Measurements from ENCODE around the gene BABAM2. TPM values are rescaled to one million over a fixed set of nuclear protein-coding genes. Genes with fewer than 3 reads are reported as not detected.

BABAM2 gene
- total and polyA plus RNA-seq, 2 experiments from 2014 or later, result 28.8 to 43.6 TPM

GRCh38 chr2:28320371-28320770 lies 429.8 kb downstream of the BABAM2 start:
- Histone ChIP-seq H3K36me3 (replicated peaks; ENCODE audit: insufficient read depth, low read depth) (no peaks in the 10 kb centered on the region), H3K4me2 (no peak overlapping the region), H3K9me3 (ENCODE audit: low read depth) (no peaks in the 10 kb centered on the region), H2AFZ (no peak overlapping the region), H3K4me1 (ENCODE audit: insufficient read depth) (no peaks in the 10 kb centered on the region), H3K27me3 (no peaks in the 10 kb centered on the region), H3K9me2 (replicated peaks; ENCODE audit: insufficient read depth) (no peaks in the 10 kb centered on the region), H3K4me3 (no peak overlapping the region), H4K20me1 (ENCODE audit: insufficient read depth, poor library complexity, severe bottlenecking) (no peaks in the 10 kb centered on the region), H3K79me2 (no peaks in the 10 kb centered on the region), H3K27ac (no peak overlapping the region)
- peak; percentile 1 for DNase-seq (ENCODE audit: low spot score)
- WGBS (ENCODE audit: low lambda C conversion rate, missing lambda C conversion rate), result 81% methylated on average over 7 of the region's 7 CpGs
- TF ChIP-seq EZH2 (IDR thresholded peaks at IDR 0.05; ENCODE audit: borderline replicate concordance) (no peak), CTCF (IDR thresholded peaks at IDR 0.05; ENCODE audit: poor library complexity) (no peak), EZH2phosphoT487 (IDR thresholded peaks at IDR 0.05; ENCODE audit: low read depth, severe bottlenecking, unreplicated experiment) (no peak)

- DNase-seq (ENCODE audit: low spot score), result no peak
- Histone ChIP-seq H3K27ac (no peak overlapping the region), H3K79me2 (no peaks in the 10 kb centered on the region), H3K27me3 (no peaks in the 10 kb centered on the region), H3K36me3 (replicated peaks; ENCODE audit: insufficient read depth, low read depth) (no peaks in the 10 kb centered on the region), H3K4me2 (no peak overlapping the region), H3K9me2 (replicated peaks; ENCODE audit: insufficient read depth) (no peaks in the 10 kb centered on the region), H2AFZ (no peak overlapping the region), H3K4me3 (no peak overlapping the region), H3K4me1 (ENCODE audit: insufficient read depth) (no peaks in the 10 kb centered on the region), H3K9me3 (ENCODE audit: low read depth) (no peaks in the 10 kb centered on the region), H4K20me1 (ENCODE audit: insufficient read depth, poor library complexity, severe bottlenecking) (no peaks in the 10 kb centered on the region)
- no peak for TF ChIP-seq EZH2 (IDR thresholded peaks at IDR 0.05; ENCODE audit: borderline replicate concordance)
- TF ChIP-seq CTCF (IDR thresholded peaks at IDR 0.05; ENCODE audit: poor library complexity), result no peak
- no peak for TF ChIP-seq EZH2phosphoT487 (IDR thresholded peaks at IDR 0.05; ENCODE audit: low read depth, severe bottlenecking, unreplicated experiment)
- 81% methylated on average over 4 of the region's 4 CpGs for WGBS (ENCODE audit: low lambda C conversion rate, missing lambda C conversion rate)
These were observed 430.9 kb downstream of the BABAM2 start for GRCh38 chr2:28321426-28321825.

- Histone ChIP-seq H3K36me3 (replicated peaks; ENCODE audit: insufficient read depth, low read depth) (no peaks in the 10 kb centered on the region), H3K79me2 (no peaks in the 10 kb centered on the region), H3K27ac (no peak overlapping the region), H3K4me2 (no peak overlapping the region), H3K27me3 (no peaks in the 10 kb centered on the region), H3K4me1 (ENCODE audit: insufficient read depth) (peaks cover 2% of the 10 kb centered on the region), H2AFZ (no peak overlapping the region), H3K4me3 (no peak overlapping the region), H3K9me3 (ENCODE audit: low read depth) (no peaks in the 10 kb centered on the region), H4K20me1 (ENCODE audit: insufficient read depth, poor library complexity, severe bottlenecking) (no peaks in the 10 kb centered on the region), H3K9me2 (replicated peaks; ENCODE audit: insufficient read depth) (no peaks in the 10 kb centered on the region)
- no peak for DNase-seq (ENCODE audit: low spot score)
- no peak for TF ChIP-seq EZH2 (IDR thresholded peaks at IDR 0.05; ENCODE audit: borderline replicate concordance)
- no peak for TF ChIP-seq EZH2phosphoT487 (IDR thresholded peaks at IDR 0.05; ENCODE audit: low read depth, severe bottlenecking, unreplicated experiment)
- no peak for TF ChIP-seq CTCF (IDR thresholded peaks at IDR 0.05; ENCODE audit: poor library complexity)
- 79% methylated on average over 5 of the region's 5 CpGs for whole genome bisulfite sequencing (ENCODE audit: low lambda C conversion rate, missing lambda C conversion rate)
These were observed 431.5 kb downstream of the BABAM2 start for GRCh38 chr2:28322051-28322450.

- H3K9me2 ChIP-seq (replicated peaks; ENCODE audit: insufficient read depth), result no peaks in the 10 kb centered on the region
- TF ChIP-seq EZH2 (IDR thresholded peaks at IDR 0.05; ENCODE audit: borderline replicate concordance) (no peak), CTCF (IDR thresholded peaks at IDR 0.05; ENCODE audit: poor library complexity) (no peak)
- 97% methylated on average over 8 of the region's 8 CpGs for WGBS (ENCODE audit: low lambda C conversion rate, missing lambda C conversion rate)
These were observed 431.9 kb downstream of the BABAM2 start for GRCh38 chr2:28322456-28322855.

More at GRCh38 chr2:28322456-28322855, 431.9 kb downstream of the BABAM2 start:
- DNase-seq (ENCODE audit: low spot score), result no peak
- Histone ChIP-seq H4K20me1 (ENCODE audit: insufficient read depth, poor library complexity, severe bottlenecking) (no peaks in the 10 kb centered on the region), H3K4me3 (no peak overlapping the region), H3K4me1 (ENCODE audit: insufficient read depth) (peaks cover 6% of the 10 kb centered on the region), H3K4me2 (no peak overlapping the region), H3K27ac (no peak overlapping the region), H3K79me2 (no peaks in the 10 kb centered on the region), H3K9me3 (ENCODE audit: low read depth) (no peaks in the 10 kb centered on the region), H2AFZ (no peak overlapping the region), H3K36me3 (replicated peaks; ENCODE audit: insufficient read depth, low read depth) (no peaks in the 10 kb centered on the region), H3K27me3 (no peaks in the 10 kb centered on the region)

Data from hepatocyte (in vitro differentiated cells).